ENCODE measurements around the gene OR2T1. TPM values are rescaled to one million over a fixed set of nuclear protein-coding genes. Genes with fewer than 3 reads are reported as not detected.

OR2T1 gene
- total and polyA plus RNA-seq, 11 donors: not detected

GRCh38 chr1:248380854-248381253 lies 22.0 kb upstream of the OR2T1 start:
- Histone ChIP-seq H3K27ac (no peak overlapping the region), H3K4me1 (no peaks in the 10 kb centered on the region), H3K27me3 (no peaks in the 10 kb centered on the region), H3K4me3 (no peak overlapping the region), H3K36me3 (no peaks in the 10 kb centered on the region), H3K9me3 (no peaks in the 10 kb centered on the region)
- WGBS, 4 donors: 79 to 87% (median 83%) methylated on average over 3 of the region's 3 CpGs
- no peak for ATAC-seq
- no peak for DNase-seq
- no peak for TF ChIP-seq POLR2A (IDR thresholded peaks at IDR 0.05)
- TF ChIP-seq, protein P1, sequence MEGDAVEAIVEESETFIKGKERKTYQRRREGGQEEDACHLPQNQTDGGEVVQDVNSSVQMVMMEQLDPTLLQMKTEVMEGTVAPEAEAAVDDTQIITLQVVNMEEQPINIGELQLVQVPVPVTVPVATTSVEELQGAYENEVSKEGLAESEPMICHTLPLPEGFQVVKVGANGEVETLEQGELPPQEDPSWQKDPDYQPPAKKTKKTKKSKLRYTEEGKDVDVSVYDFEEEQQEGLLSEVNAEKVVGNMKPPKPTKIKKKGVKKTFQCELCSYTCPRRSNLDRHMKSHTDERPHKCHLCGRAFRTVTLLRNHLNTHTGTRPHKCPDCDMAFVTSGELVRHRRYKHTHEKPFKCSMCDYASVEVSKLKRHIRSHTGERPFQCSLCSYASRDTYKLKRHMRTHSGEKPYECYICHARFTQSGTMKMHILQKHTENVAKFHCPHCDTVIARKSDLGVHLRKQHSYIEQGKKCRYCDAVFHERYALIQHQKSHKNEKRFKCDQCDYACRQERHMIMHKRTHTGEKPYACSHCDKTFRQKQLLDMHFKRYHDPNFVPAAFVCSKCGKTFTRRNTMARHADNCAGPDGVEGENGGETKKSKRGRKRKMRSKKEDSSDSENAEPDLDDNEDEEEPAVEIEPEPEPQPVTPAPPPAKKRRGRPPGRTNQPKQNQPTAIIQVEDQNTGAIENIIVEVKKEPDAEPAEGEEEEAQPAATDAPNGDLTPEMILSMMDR (IDR thresholded peaks at IDR 0.05): no peak
- intact Hi-C loops (cut with DNase I): no loop called here

- Histone ChIP-seq H3K27ac (no peak overlapping the region), H3K9me3 (no peaks in the 10 kb centered on the region), H3K4me1 (no peaks in the 10 kb centered on the region), H3K4me3 (no peak overlapping the region), H3K27me3 (no peaks in the 10 kb centered on the region), H3K36me3 (no peaks in the 10 kb centered on the region)
- DNase-seq (no peak), ATAC-seq (no peak)
- 46 to 62% (median 53%) methylated on average over 2 of the region's 2 CpGs for WGBS, 4 donors
- TF ChIP-seq POLR2A (IDR thresholded peaks at IDR 0.05): no peak
- TF ChIP-seq, protein P1 (IDR thresholded peaks at IDR 0.05): no peak
- intact Hi-C loops (cut with DNase I): no loop called here
Observed at GRCh38 chr1:248388426-248388825, 14.4 kb upstream of the OR2T1 start.

GRCh38 chr1:248393050-248393449 lies 9.8 kb upstream of the OR2T1 start:
- Histone ChIP-seq H3K27ac (no peak overlapping the region), H3K4me3 (no peak overlapping the region), H3K36me3 (no peaks in the 10 kb centered on the region), H3K27me3 (no peaks in the 10 kb centered on the region), H3K4me1 (no peaks in the 10 kb centered on the region), H3K9me3 (peaks cover 0 to 5% (median 0%) of the 10 kb centered on the region in 12 donors)
- intact Hi-C loops (cut with DNase I): no loop called here
- TF ChIP-seq, protein P1 (IDR thresholded peaks at IDR 0.05): no peak
- TF ChIP-seq POLR2A (IDR thresholded peaks at IDR 0.05): no peak
- WGBS, 4 donors: 22 to 52% (median 33%) methylated on average over 2 of the region's 2 CpGs
- DNase-seq: no peak
- ATAC-seq: no peak

DNA sequence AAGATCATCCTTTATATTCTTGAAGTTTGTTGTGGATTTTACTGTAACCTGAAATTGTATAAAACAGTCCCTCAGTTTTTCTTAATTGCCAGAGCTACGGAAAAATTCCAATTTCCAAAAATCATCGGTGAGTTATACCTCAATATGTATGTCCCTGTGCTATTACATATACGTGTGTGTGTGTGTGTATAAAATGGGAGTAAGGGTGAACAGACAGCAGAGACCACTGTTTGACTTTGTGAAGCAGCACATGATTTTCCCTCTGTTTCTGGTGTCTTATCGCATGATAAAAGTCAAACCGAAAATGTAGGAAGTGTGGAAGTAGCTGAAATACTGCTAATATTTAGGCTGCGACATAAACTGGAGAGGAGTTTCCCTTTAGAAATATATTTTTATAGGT lies 1.2 kb downstream of the OR2T1 start:
- ATAC-seq: no peak
- 85 to 89% (median 87%) methylated on average over 6 of the region's 6 CpGs for WGBS, 4 donors
- no peaks in the 10 kb centered on the region for H3K9me3 ChIP-seq
- H3K27ac ChIP-seq: no peak overlapping the region
- no peaks in the 10 kb centered on the region for H3K4me1 ChIP-seq
- no peaks in the 10 kb centered on the region for H3K36me3 ChIP-seq
- intact Hi-C loops (cut with DNase I): loop anchor here in 1 of 10 donors (5.0 kb wide), 1 partner anchor 403 kb away; no protein-coding TSS in a partner anchor
- no peaks in the 10 kb centered on the region for H3K27me3 ChIP-seq
- DNase-seq: no peak
- H3K4me3 ChIP-seq: no peak overlapping the region
- no peak for TF ChIP-seq POLR2A (IDR thresholded peaks at IDR 0.05)
- TF ChIP-seq, protein P1 (IDR thresholded peaks at IDR 0.05): no peak
